Mucosa of descending colon (tissue), 3 donors: ENCODE results near the gene IRF2BP2. TPM values are rescaled to one million over a fixed set of nuclear protein-coding genes. Genes with fewer than 3 reads are reported as not detected.

Experiments
- ATAC-seq: fragments of 200-7000 bp; cut with Tn5 transposase; one replicate; pipeline ENCODE4 v1.9.1; 2020; ENCODE audit warnings: mild to moderate bottlenecking, moderate library complexity
- DNase-seq, 3 donors: peaks; one replicate each; pipeline ENCODE4 v3.0.0-alpha.2; 2020
- H3K36me3 ChIP-seq: fragments of 200-600 bp; one replicate; pipeline ENCODE4 v1.8.0; 2021; ENCODE audit warnings: low read depth, mild to moderate bottlenecking
- H3K4me1 ChIP-seq: fragments of 200-600 bp; one replicate; pipeline ENCODE4 v1.8.0; 2021; ENCODE audit warnings: low read depth, mild to moderate bottlenecking
- H3K4me3 ChIP-seq: fragments of 200-600 bp; one replicate; pipeline ENCODE4 v1.8.0; 2021; ENCODE audit warnings: mild to moderate bottlenecking
- H3K9me3 ChIP-seq: fragments of 200-600 bp; one replicate; pipeline ENCODE4 v1.8.0; 2021; ENCODE audit warnings: mild to moderate bottlenecking
- intact Hi-C, 2 donors: fragments of 100-400 bp; cut with DNase I in 1 of 2; cut with micrococcal nuclease in 1 of 2; formaldehyde crosslinking; loops; one replicate each; pipeline versions ENCODE4 v1.11.0 to v1.11.1; 2022; cut with DNase I, micrococcal nuclease
- total RNA-seq, 3 donors: library from RNA; stranded (reverse); fragmentation: NEBNext Ultra II Directional in 2 of 3; extraction: Animal tissue kit (Norgen Biotek cat#: 25700) in 2 of 3; gene quantifications; one replicate each; pipeline versions ENCODE4 v1.2.1 to v1.2.4, GENCODE V29; 2021 to 2023
- TF ChIP-seq, protein P1 (sequence below): fragments of 200-600 bp; IDR thresholded peaks from one replicate; pipeline ENCODE4 v1.8.0; 2022; ENCODE audit warnings: antibody characterized with exemption, mild to moderate bottlenecking
- donor health status: DM: no; HTN: no; CAD: no; lungs with moderate emphysema.
- donor health status: DM: no; HTN: no; CAD: no.
- donor health status: DM: no; HTN: yes; CAD: no.

IRF2BP2 gene
- total RNA-seq, 3 donors from 2014 or later = 134 to 180 (median 156) TPM

DNA sequence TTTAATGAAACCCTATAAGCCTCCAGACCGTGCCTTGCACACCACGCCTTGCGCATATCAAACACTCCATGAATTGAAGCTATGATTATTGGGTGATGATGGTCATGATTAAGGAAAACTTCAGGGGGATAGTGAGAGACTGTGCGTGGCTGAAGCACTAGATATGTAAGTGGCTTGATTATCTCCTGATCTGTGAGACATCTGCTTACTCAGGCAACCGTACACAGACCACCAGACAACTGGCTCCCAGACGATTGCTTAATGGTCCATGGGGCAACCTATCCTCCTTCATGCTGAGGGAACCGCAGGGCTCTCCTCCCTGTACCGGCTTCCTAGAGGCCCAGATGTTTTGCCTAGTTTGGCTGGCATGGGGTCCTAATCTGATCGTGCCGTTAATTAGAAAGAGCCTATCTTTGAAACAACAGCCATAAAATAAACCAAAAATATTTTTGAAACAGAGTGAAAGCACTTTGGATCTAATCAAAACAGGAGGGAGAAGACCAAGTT is 51.6 kb downstream of the IRF2BP2 start:
- TF ChIP-seq, protein P1, sequence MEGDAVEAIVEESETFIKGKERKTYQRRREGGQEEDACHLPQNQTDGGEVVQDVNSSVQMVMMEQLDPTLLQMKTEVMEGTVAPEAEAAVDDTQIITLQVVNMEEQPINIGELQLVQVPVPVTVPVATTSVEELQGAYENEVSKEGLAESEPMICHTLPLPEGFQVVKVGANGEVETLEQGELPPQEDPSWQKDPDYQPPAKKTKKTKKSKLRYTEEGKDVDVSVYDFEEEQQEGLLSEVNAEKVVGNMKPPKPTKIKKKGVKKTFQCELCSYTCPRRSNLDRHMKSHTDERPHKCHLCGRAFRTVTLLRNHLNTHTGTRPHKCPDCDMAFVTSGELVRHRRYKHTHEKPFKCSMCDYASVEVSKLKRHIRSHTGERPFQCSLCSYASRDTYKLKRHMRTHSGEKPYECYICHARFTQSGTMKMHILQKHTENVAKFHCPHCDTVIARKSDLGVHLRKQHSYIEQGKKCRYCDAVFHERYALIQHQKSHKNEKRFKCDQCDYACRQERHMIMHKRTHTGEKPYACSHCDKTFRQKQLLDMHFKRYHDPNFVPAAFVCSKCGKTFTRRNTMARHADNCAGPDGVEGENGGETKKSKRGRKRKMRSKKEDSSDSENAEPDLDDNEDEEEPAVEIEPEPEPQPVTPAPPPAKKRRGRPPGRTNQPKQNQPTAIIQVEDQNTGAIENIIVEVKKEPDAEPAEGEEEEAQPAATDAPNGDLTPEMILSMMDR = no peak
- Histone ChIP-seq H3K9me3 (no peaks in the 10 kb centered on the region), H3K4me1 (no peaks in the 10 kb centered on the region), H3K36me3 (no peaks in the 10 kb centered on the region), H3K4me3 (no peak overlapping the region)
- ATAC-seq (no peak), DNase-seq (no peak)
- intact Hi-C loops = no loop called here

GRCh38 chr1:234556245-234556943 is 53.6 kb downstream of the IRF2BP2 start:
- DNase-seq = no peak
- Histone ChIP-seq H3K4me1 (no peaks in the 10 kb centered on the region), H3K36me3 (no peaks in the 10 kb centered on the region), H3K9me3 (no peaks in the 10 kb centered on the region), H3K4me3 (no peak overlapping the region)
- intact Hi-C loops = no loop called here
- TF ChIP-seq, protein P1 = no peak
- no peak for ATAC-seq

GRCh38 chr1:234555390-234556024 is 54.5 kb downstream of the IRF2BP2 start:
- no peaks in the 10 kb centered on the region for H3K4me1 ChIP-seq
- no peak for DNase-seq
- no peaks in the 10 kb centered on the region for H3K36me3 ChIP-seq
- no peak overlapping the region for H3K4me3 ChIP-seq
- ATAC-seq = no peak
- TF ChIP-seq, protein P1 = no peak
- no peaks in the 10 kb centered on the region for H3K9me3 ChIP-seq
- intact Hi-C loops = no loop called here

DNA sequence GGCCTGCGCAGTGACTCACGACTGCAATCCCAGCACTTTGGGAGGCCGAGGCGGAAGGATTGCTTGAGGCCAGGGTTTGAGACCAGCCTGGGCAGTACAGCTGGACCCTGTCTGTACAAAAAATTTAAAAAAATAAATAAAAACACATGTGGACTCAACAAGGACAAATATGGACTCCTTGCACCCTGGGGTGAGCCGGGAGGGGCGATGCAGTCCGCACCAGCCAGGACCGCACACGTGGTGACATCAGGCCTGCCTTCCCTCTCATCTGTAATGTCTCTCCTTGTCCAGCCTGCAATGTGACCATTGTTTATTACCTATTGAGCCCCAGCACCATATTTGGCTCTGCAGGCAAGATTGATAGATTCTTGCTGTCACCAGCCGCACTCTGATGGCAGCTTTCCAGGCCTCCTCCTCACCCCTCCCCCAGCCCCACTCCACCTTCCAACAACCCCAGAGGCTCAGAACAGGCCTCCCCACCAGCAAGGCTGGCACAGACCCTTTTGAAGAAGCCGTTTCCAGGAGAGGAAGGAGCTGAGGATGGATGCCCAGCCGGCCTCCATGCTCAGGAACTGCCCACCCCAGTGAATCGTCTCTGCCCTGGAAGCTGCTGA is 55.2 kb downstream of the IRF2BP2 start:
- H3K36me3 ChIP-seq = no peaks in the 10 kb centered on the region
- ATAC-seq (no peak), DNase-seq (no peak)
- H3K9me3 ChIP-seq = no peaks in the 10 kb centered on the region
- intact Hi-C loops = no loop called here
- no peak overlapping the region for H3K4me3 ChIP-seq
- H3K4me1 ChIP-seq = no peaks in the 10 kb centered on the region
- TF ChIP-seq, protein P1 = no peak

Other genes with a start within 250 kb of the IRF2BP2 start
- gene COA6, start 236.7 kb downstream of the IRF2BP2 start, total RNA-seq = 10 to 100 TPM; 29.6 to 33.1 (median 29.8) TPM
- gene TARBP1, start 131.0 kb downstream of the IRF2BP2 start, total RNA-seq = 10 to 100 TPM; 16.2 to 29.5 (median 23.5) TPM